OCI-LY1 (cell line): ENCODE measurements around the gene MRPS26.
"Not testable (repeated sequence)": the region's sequence is repeated elsewhere in the genome, so short reads cannot be mapped to it uniquely, and the experiment has no call there.

Source experiments
- H2AFZ ChIP-seq: fragments of 200-600 bp; sonication (generic), shearing (Covaris generic); 2 replicates; pipeline ENCODE4 v1.6.0; 2014; ENCODE audit warnings: antibody characterized with exemption, mild to moderate bottlenecking, low read length
- H3F3A ChIP-seq: fragments of 200-600 bp; sonication (generic), shearing (Covaris generic); 2 replicates; pipeline ENCODE4 v1.6.0; 2014; ENCODE audit warnings: mild to moderate bottlenecking, antibody characterized with exemption, low read length, moderate library complexity; ENCODE audit not compliant: insufficient read depth
- H3K27ac ChIP-seq: fragments of 200-600 bp; sonication (generic); 2 replicates; pipeline ENCODE4 v1.5.1; 2014; ENCODE audit warnings: low read length, mixed run types, mild to moderate bottlenecking, low read depth; ENCODE audit not compliant: poor library complexity, severe bottlenecking
- H3K27me3 ChIP-seq: fragments of 200-600 bp; sonication (generic); 2 replicates; pipeline ENCODE4 v1.6.0; 2014; ENCODE audit warnings: antibody characterized with exemption, mild to moderate bottlenecking, low read length, moderate library complexity; ENCODE audit not compliant: insufficient read depth
- H3K36me3 ChIP-seq: fragments of 200-600 bp; sonication (generic); 2 replicates; pipeline ENCODE4 v1.6.1; 2014; ENCODE audit warnings: mild to moderate bottlenecking, antibody characterized with exemption, low read length, moderate library complexity, mixed read lengths; ENCODE audit not compliant: insufficient read depth
- H3K4me1 ChIP-seq: fragments of 200-600 bp; sonication (generic); 2 replicates; pipeline ENCODE4 v1.5.1; 2014; ENCODE audit warnings: mild to moderate bottlenecking, low read length, moderate library complexity; ENCODE audit not compliant: insufficient read depth, severe bottlenecking
- H3K4me2 ChIP-seq: fragments of 200-600 bp; sonication (generic), shearing (Covaris generic); 2 replicates; pipeline ENCODE4 v1.6.1; 2014; ENCODE audit warnings: low read length
- H3K4me3 ChIP-seq: fragments of 200-600 bp; sonication (generic); 2 replicates; pipeline ENCODE4 v1.5.1; 2014; ENCODE audit warnings: low read length, low read depth, mild to moderate bottlenecking, mixed read lengths; ENCODE audit not compliant: poor library complexity, severe bottlenecking
- H3K79me2 ChIP-seq: fragments of 200-600 bp; shearing (Covaris generic); 2 replicates; pipeline ENCODE4 v1.6.1; 2016; ENCODE audit warnings: mixed run types, low read length, mixed read lengths; ENCODE audit not compliant: insufficient read depth
- H3K9ac ChIP-seq: fragments of 200-600 bp; sonication (generic), shearing (Covaris generic); 2 replicates; pipeline ENCODE4 v1.6.1; 2014; ENCODE audit warnings: mild to moderate bottlenecking, low read length, mixed read lengths
- H3K9me2 ChIP-seq: fragments of 200-600 bp; sonication (generic), shearing (Covaris generic); 2 replicates; pipeline ENCODE4 v1.6.1; 2014; ENCODE audit warnings: low read depth, mild to moderate bottlenecking, low read length, mixed read lengths
- H3K9me3 ChIP-seq: fragments of 200-600 bp; shearing (Covaris generic); 2 replicates; pipeline ENCODE4 v1.6.1; 2014; ENCODE audit warnings: low read length, mixed read lengths
- H4K20me1 ChIP-seq: fragments of 200-600 bp; sonication (generic), shearing (Covaris generic); 2 replicates; pipeline ENCODE4 v1.6.0; 2016; ENCODE audit warnings: mild to moderate bottlenecking, low read length; ENCODE audit not compliant: insufficient read depth
- CTCF ChIP-seq: fragments of 200-600 bp; sonication (generic), shearing (Covaris generic); IDR thresholded peaks from 2 replicates; pipeline ENCODE4 v1.5.1; 2017; ENCODE audit warnings: mild to moderate bottlenecking, antibody characterized with exemption, low read length, moderate library complexity, mixed read lengths
- EZH2 ChIP-seq: fragments of 200-600 bp; sonication (generic), shearing (Covaris generic); IDR thresholded peaks from 2 replicates; pipeline ENCODE4 v1.8.0; 2017; ENCODE audit warnings: borderline replicate concordance, mixed run types, mild to moderate bottlenecking, antibody characterized with exemption, low read length, moderate library complexity, mixed read lengths

MRPS26 gene

GRCh38 chr20:3014179-3014578 is 31.7 kb upstream of the MRPS26 start:
- Histone ChIP-seq H3K9me2 (no peaks in the 10 kb centered on the region), H2AFZ (no peak overlapping the region), H3K9ac (no peak overlapping the region), H4K20me1 (no peaks in the 10 kb centered on the region), H3F3A (no peaks in the 10 kb centered on the region), H3K36me3 (peaks cover 33% of the 10 kb centered on the region), H3K4me1 (no peaks in the 10 kb centered on the region), H3K4me2 (no peak overlapping the region), H3K9me3 (no peaks in the 10 kb centered on the region), H3K79me2 (no peaks in the 10 kb centered on the region), H3K4me3 (no peak overlapping the region), H3K27me3 (no peaks in the 10 kb centered on the region), H3K27ac (no peak overlapping the region)
- TF ChIP-seq EZH2, result no peak
- no peak for TF ChIP-seq CTCF

DNA sequence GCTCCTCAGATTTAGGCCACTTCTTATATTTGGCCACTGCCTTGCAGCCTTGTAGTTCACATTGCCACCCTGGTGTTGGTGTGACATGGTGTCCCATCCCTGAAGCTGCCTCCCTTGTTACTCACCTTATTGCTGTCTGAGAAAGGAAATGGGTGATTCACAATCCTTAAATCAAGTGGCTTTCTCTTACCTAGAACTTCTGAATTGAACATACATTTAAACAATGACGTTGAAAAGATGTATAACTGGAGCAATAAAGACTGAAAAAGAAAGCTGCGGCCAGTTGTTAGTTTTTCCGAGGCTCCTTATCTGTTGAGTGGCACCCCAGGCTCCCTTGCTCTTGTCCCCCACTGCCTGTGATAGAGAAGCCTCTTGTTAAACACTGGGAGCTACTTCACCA is 31.2 kb upstream of the MRPS26 start:
- H3K9me2 ChIP-seq, result no peaks in the 10 kb centered on the region
- H3K9me3 ChIP-seq, result no peaks in the 10 kb centered on the region
- H3K9ac ChIP-seq, result no peak overlapping the region
- no peaks in the 10 kb centered on the region for H3K27me3 ChIP-seq
- H3F3A ChIP-seq, result no peaks in the 10 kb centered on the region
- H3K4me1 ChIP-seq, result no peaks in the 10 kb centered on the region
- no peak overlapping the region for H2AFZ ChIP-seq
- no peaks in the 10 kb centered on the region for H3K79me2 ChIP-seq
- H3K27ac ChIP-seq, result no peak overlapping the region
- TF ChIP-seq CTCF (no peak), EZH2 (no peak)
- H4K20me1 ChIP-seq, result no peaks in the 10 kb centered on the region
- H3K4me2 ChIP-seq, result no peak overlapping the region
- H3K4me3 ChIP-seq, result no peak overlapping the region
- peaks cover 30% of the 10 kb centered on the region for H3K36me3 ChIP-seq

DNA sequence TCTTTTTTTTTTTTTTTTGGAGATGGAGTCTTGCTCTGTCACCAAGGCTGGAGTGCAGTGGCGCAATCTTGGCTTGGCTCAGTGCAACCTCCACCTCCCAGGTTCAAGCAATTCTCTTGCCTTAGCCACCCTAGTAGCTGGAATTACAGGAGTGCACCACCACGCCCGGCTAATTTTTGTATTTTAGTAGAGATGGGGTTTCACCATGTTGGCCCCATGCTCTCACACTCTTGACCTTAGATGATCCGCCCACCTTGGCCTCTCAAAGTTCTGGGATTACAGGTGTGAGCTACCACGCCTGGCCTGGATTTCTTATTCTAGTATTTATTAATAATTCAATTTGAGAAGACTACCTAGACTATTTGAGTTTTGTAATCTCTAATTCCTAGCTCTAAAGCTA is 30.6 kb upstream of the MRPS26 start:
- H3K9me2 ChIP-seq, H3K9me3 ChIP-seq, H3K27me3 ChIP-seq, H3K79me2 ChIP-seq, H3K4me1 ChIP-seq, H3K4me2 ChIP-seq, H3F3A ChIP-seq, H2AFZ ChIP-seq, H3K4me3 ChIP-seq, H4K20me1 ChIP-seq, H3K27ac ChIP-seq, H3K9ac ChIP-seq: not testable (repeated sequence)
- peaks cover 30% of the 10 kb centered on the region for H3K36me3 ChIP-seq

DNA sequence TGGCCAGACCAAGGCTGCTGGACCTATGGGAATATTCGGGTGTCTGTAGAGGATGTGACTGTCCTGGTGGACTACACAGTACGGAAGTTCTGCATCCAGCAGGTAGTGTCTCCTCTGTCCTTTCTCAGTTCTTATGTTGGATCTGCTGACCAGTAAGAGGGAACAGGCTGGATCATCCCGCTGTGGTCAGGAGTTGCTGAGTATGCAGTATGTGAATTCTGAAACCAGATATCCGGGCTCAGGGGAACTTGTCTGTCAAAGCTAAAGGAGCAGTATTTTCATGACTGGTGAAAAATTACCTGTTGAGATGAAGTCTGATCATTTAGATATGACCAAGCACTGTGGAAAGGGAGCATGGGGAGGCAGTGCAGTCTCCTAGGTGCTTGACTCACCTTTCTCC is 24.5 kb upstream of the MRPS26 start:
- no peak overlapping the region for H2AFZ ChIP-seq
- no peaks in the 10 kb centered on the region for H3F3A ChIP-seq
- TF ChIP-seq EZH2 (no peak), CTCF (no peak)
- H3K9me2 ChIP-seq, result no peaks in the 10 kb centered on the region
- H3K4me3 ChIP-seq, result no peak overlapping the region
- no peaks in the 10 kb centered on the region for H3K27me3 ChIP-seq
- peaks cover 52% of the 10 kb centered on the region for H3K36me3 ChIP-seq
- no peaks in the 10 kb centered on the region for H3K4me1 ChIP-seq
- no peak overlapping the region for H3K4me2 ChIP-seq
- H3K79me2 ChIP-seq, result no peaks in the 10 kb centered on the region
- no peak overlapping the region for H3K27ac ChIP-seq
- H3K9ac ChIP-seq, result no peak overlapping the region
- H4K20me1 ChIP-seq, result no peaks in the 10 kb centered on the region
- H3K9me3 ChIP-seq, result no peaks in the 10 kb centered on the region
